Natural killer cell (primary cell): ENCODE measurements around the gene PDE9A. TPM values are rescaled to one million over a fixed set of nuclear protein-coding genes. Genes with fewer than 3 reads are reported as not detected.
A peak's percentile ranks its signal among the peaks of the same experiment; 100 is the strongest.

Experiments used
- ATAC-seq, 3 donors: fragments of 150-1000 bp in 2 of 3; fragments of 200-7000 bp in 1 of 3; cut with Tn5 transposase; 1 replicate in 1 of 3; 2 replicates in 2 of 3; pipeline ENCODE4 v1.10.0; 2021; ENCODE audit warnings: mild to moderate bottlenecking in 2 of 3, moderate library complexity in 2 of 3
- DNase-seq, 2 donors: peaks; one replicate each; pipeline versions ENCODE4 v3.0.0 to v3.0.0-alpha.2; 2013 to 2021; ENCODE audit warnings: mixed read lengths in 1 of 2
- H3K27ac ChIP-seq: one replicate; pipeline ENCODE4 v1.5.1; 2013; ENCODE audit warnings: mild to moderate bottlenecking, low read length
- H3K27me3 ChIP-seq: one replicate; pipeline ENCODE4 v1.6.1; 2013; ENCODE audit warnings: low read length; ENCODE audit not compliant: control insufficient read depth, insufficient read depth
- H3K36me3 ChIP-seq: one replicate; pipeline ENCODE4 v1.6.1; 2013; ENCODE audit warnings: low read length; ENCODE audit not compliant: control insufficient read depth, insufficient read depth
- H3K4me1 ChIP-seq: one replicate; pipeline ENCODE4 v1.6.1; 2013; ENCODE audit warnings: low read length; ENCODE audit not compliant: control insufficient read depth, insufficient read depth
- H3K4me3 ChIP-seq: one replicate; pipeline ENCODE4 v1.5.1; 2013; ENCODE audit warnings: low read length
- H3K9me3 ChIP-seq: one replicate; pipeline ENCODE4 v1.6.1; 2013; ENCODE audit warnings: low read length; ENCODE audit not compliant: control insufficient read depth, insufficient read depth
- H3K27ac Mint-ChIP-seq, 2 donors: one replicate each; pipeline ENCODE4 v1.8.0; 2022; ENCODE audit warnings: mild to moderate bottlenecking in 2 of 2, mixed read lengths in 2 of 2, moderate library complexity in 1 of 2
- H3K27me3 Mint-ChIP-seq, 2 donors: one replicate each; pipeline ENCODE4 v1.8.0; 2022; ENCODE audit warnings: low read depth in 2 of 2, mixed read lengths in 2 of 2
- H3K36me3 Mint-ChIP-seq: one replicate; pipeline ENCODE4 v1.8.0; 2022; ENCODE audit warnings: mixed read lengths
- H3K4me1 Mint-ChIP-seq, 2 donors: one replicate each; pipeline ENCODE4 v1.8.0; 2022; ENCODE audit warnings: mixed read lengths in 2 of 2
- H3K4me3 Mint-ChIP-seq: one replicate; pipeline ENCODE4 v1.8.0; 2022; ENCODE audit warnings: mild to moderate bottlenecking, moderate library complexity, mixed read lengths
- H3K9me3 Mint-ChIP-seq, 2 donors: one replicate each; pipeline ENCODE4 v1.8.0; 2022; ENCODE audit warnings: mixed read lengths in 2 of 2
- WGBS: methylation state at CpG from one replicate; pipeline ENCODE4 v1.1.7; 2013; ENCODE audit warnings: missing lambda C conversion rate; ENCODE audit not compliant: insufficient coverage; 5-methylcytosine and 5-hydroxymethylcytosine counted together
- intact Hi-C: fragments of 100-400 bp; cut with micrococcal nuclease; formaldehyde crosslinking; loops from one replicate; pipeline ENCODE4 v1.14.2; 2022
- total RNA-seq, 4 donors: library from RNA; stranded (reverse); fragments of 120-200 nt in 1 of 4; gene quantifications; one replicate each; pipeline versions ENCODE4 v1.2.3 to v1.2.4, GENCODE V29; 2013 to 2022
- TF ChIP-seq, protein P1 (sequence below): fragments of 200-600 bp; IDR thresholded peaks from one replicate; pipeline ENCODE4 v1.8.0; 2022; ENCODE audit warnings: antibody characterized with exemption

PDE9A gene
- total RNA-seq, 3 donors from 2014 or later (not counting 1 experiment from before 2014, with no cell fraction given), result 1.0 to 4.1 (median 1.2) TPM

DNA sequence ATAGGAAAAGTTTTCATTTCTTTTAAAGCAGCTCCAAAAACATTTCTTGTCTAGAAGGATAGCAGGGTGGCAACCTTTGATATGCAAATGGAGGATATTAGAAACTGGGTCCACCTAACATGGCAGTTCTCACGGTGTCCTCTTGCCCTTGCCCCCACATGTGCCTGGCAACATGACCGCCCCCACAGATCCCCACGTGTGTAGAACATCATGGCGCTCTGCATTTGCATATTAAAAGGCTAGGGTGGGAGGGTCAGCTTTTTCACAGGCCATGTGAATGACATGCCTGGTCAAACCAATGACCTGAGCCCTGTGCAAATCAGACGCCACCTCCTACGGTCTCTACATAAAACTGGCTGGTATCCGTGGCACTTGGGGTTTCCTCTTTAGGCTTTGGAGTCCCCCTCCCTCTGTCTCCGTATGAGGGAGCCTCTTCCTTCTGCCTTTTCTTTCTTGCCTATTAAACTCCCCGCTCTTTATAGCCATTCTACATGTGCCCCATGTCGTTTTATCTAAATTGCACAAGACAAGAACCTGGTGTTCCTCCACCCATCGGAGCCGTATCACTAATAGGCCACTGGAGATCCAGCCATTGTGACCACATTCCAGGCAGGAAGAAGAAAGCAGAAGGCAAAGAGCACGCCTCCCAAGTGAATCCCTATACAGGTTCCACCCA lies 154.7 kb downstream of the PDE9A start:
- no peaks in the 10 kb centered on the region for H3K4me1 ChIP-seq
- TF ChIP-seq, protein P1, sequence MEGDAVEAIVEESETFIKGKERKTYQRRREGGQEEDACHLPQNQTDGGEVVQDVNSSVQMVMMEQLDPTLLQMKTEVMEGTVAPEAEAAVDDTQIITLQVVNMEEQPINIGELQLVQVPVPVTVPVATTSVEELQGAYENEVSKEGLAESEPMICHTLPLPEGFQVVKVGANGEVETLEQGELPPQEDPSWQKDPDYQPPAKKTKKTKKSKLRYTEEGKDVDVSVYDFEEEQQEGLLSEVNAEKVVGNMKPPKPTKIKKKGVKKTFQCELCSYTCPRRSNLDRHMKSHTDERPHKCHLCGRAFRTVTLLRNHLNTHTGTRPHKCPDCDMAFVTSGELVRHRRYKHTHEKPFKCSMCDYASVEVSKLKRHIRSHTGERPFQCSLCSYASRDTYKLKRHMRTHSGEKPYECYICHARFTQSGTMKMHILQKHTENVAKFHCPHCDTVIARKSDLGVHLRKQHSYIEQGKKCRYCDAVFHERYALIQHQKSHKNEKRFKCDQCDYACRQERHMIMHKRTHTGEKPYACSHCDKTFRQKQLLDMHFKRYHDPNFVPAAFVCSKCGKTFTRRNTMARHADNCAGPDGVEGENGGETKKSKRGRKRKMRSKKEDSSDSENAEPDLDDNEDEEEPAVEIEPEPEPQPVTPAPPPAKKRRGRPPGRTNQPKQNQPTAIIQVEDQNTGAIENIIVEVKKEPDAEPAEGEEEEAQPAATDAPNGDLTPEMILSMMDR, result no peak
- WGBS, result 51% methylated on average over 13 of the region's 13 CpGs
- H3K27me3 ChIP-seq, result no peaks in the 10 kb centered on the region
- peaks cover 23 to 53% of the 10 kb centered on the region in 2 donors for H3K27me3 Mint-ChIP-seq
- ATAC-seq (no peak), DNase-seq (no peak)
- no peaks in the 10 kb centered on the region for H3K4me1 Mint-ChIP-seq
- intact Hi-C loops, result no loop called here
- H3K27ac Mint-ChIP-seq, result no peak overlapping the region
- no peak overlapping the region for H3K4me3 Mint-ChIP-seq
- H3K9me3 Mint-ChIP-seq, result no peaks in the 10 kb centered on the region
- no peaks in the 10 kb centered on the region for H3K9me3 ChIP-seq
- H3K27ac ChIP-seq, result no peak overlapping the region
- H3K4me3 ChIP-seq, result no peak overlapping the region
- H3K36me3 Mint-ChIP-seq, result no peaks in the 10 kb centered on the region
- no peaks in the 10 kb centered on the region for H3K36me3 ChIP-seq

DNA sequence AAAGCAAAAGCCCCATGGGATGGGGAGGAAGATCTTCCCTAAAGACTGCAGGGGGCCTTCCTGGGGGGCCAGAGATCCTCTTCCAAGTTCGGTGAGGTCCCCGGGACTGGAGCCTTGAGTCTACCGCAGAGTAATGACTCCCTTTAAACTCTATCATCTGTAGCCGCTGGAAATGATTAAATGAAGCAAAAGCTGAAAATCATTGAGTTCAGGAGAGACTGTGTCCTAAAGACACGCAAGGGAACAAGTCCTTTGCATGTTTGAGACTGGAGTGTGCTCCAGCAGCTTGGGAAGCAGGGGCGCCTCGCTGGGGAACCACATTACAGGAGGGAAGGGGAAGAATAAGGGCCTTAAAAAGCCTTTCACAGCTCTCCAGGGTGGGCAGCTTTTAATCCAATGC lies 155.8 kb downstream of the PDE9A start:
- Histone ChIP-seq H3K36me3 (no peaks in the 10 kb centered on the region), H3K4me1 (no peaks in the 10 kb centered on the region), H3K4me3 (no peak overlapping the region), H3K27me3 (no peaks in the 10 kb centered on the region), H3K27ac (no peak overlapping the region), H3K9me3 (no peaks in the 10 kb centered on the region)
- Mint-ChIP-seq H3K4me1 (no peaks in the 10 kb centered on the region), H3K27me3 (peaks cover 23 to 56% of the 10 kb centered on the region in 2 donors), H3K4me3 (no peak overlapping the region), H3K27ac (no peak overlapping the region), H3K36me3 (no peaks in the 10 kb centered on the region), H3K9me3 (no peaks in the 10 kb centered on the region)
- WGBS, result 94% methylated on average over 7 of the region's 7 CpGs
- TF ChIP-seq, protein P1, result no peak
- intact Hi-C loops, result no loop called here
- ATAC-seq, result no peak
- no peak for DNase-seq

DNA sequence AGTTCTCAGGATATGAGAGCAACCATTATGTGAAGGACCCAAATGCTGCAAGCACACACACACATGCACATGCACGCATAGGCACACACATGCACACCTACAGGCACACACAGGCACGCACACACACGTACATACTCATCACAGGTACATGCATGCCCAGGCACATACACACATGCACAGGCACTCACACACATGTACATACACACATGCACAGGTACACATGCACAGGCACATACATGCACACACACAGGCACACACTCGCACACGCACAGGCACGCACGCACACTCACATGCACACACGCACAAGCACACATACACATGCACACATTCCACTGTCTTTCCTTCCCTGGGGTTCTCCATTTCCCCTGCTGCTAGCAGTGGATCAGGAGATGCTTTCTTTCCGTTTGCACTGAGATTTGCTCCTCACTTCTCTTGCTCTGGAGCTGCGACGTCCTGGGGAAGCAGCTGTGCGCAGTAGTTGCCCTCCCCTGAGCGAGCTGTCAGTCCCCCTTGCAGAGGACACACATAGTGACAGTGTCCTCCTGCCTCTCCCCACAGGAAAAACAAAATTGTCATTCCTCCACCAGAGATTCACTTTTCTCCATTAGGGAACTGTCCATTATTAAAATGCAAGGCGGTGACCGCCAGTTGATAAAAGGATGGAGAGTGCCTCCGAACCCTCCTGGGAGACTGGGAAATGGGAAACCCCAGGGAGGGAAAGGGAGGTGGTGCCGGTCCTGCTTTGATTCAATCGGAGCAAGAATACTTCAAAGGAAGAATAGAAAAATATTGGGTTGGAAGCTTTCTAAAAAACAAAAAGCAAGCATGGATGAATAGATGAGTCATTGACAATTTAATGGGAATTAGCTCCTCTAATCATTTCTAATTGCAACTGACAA lies 156.4 kb downstream of the PDE9A start:
- intact Hi-C loops, result loop anchor here (10.0 kb wide), 1 partner anchor 125 kb away; no protein-coding TSS in a partner anchor
- TF ChIP-seq, protein P1, result no peak
- no peaks in the 10 kb centered on the region for H3K9me3 ChIP-seq
- H3K4me1 Mint-ChIP-seq, result no peaks in the 10 kb centered on the region
- peak in 1 of 3 donors; percentile 27 for ATAC-seq
- H3K4me1 ChIP-seq, result no peaks in the 10 kb centered on the region
- no peak overlapping the region for H3K27ac ChIP-seq
- H3K27me3 Mint-ChIP-seq, result peaks cover 20 to 53% of the 10 kb centered on the region in 2 donors
- 94% methylated on average over 18 of the region's 18 CpGs for WGBS
- DNase-seq, result no peak
- no peak overlapping the region for H3K4me3 ChIP-seq
- H3K36me3 Mint-ChIP-seq, result no peaks in the 10 kb centered on the region
- H3K36me3 ChIP-seq, result no peaks in the 10 kb centered on the region
- H3K9me3 Mint-ChIP-seq, result no peaks in the 10 kb centered on the region
- H3K4me3 Mint-ChIP-seq, result no peak overlapping the region
- H3K27me3 ChIP-seq, result no peaks in the 10 kb centered on the region
- H3K27ac Mint-ChIP-seq, result no peak overlapping the region
